ENCODE measurements around the gene NFATC3. TPM values are rescaled to one million over a fixed set of nuclear protein-coding genes. Genes with fewer than 3 reads are reported as not detected.

Gene NFATC3
- total RNA-seq, 1 donor from 2014 or later: 74.5 TPM

DNA sequence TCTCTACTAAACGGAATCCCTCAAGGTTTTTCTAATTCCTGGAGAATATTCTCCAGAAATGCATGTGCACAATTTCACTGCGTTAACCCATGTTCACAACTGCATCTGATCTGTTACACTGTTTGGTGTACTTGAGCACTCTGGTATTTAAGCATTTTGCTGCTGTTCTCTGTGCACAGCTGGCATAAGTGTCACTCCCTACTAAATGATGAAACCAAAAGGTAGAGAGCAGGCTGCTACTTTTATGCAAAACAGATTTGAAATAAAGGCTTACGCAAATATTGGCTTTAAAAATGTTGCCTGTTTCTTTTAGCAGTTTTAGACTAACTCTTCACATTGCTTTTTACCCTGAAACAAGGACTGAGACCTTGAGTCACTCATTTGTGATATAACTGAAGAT lies 109.1 kb downstream of the NFATC3 start:
- Histone ChIP-seq H3K4me1 (no peaks in the 10 kb centered on the region), H3K27ac (no peak overlapping the region), H3K9me3 (no peaks in the 10 kb centered on the region), H3K27me3 (no peaks in the 10 kb centered on the region), H3K4me3 (no peak overlapping the region), H3K36me3 (peaks cover 31% of the 10 kb centered on the region)
- intact Hi-C loops (cut with DNase I): no loop called here
- DNase-seq (no peak), ATAC-seq (no peak)
- TF ChIP-seq, protein P1, sequence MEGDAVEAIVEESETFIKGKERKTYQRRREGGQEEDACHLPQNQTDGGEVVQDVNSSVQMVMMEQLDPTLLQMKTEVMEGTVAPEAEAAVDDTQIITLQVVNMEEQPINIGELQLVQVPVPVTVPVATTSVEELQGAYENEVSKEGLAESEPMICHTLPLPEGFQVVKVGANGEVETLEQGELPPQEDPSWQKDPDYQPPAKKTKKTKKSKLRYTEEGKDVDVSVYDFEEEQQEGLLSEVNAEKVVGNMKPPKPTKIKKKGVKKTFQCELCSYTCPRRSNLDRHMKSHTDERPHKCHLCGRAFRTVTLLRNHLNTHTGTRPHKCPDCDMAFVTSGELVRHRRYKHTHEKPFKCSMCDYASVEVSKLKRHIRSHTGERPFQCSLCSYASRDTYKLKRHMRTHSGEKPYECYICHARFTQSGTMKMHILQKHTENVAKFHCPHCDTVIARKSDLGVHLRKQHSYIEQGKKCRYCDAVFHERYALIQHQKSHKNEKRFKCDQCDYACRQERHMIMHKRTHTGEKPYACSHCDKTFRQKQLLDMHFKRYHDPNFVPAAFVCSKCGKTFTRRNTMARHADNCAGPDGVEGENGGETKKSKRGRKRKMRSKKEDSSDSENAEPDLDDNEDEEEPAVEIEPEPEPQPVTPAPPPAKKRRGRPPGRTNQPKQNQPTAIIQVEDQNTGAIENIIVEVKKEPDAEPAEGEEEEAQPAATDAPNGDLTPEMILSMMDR (IDR thresholded peaks at IDR 0.05): no peak

DNA sequence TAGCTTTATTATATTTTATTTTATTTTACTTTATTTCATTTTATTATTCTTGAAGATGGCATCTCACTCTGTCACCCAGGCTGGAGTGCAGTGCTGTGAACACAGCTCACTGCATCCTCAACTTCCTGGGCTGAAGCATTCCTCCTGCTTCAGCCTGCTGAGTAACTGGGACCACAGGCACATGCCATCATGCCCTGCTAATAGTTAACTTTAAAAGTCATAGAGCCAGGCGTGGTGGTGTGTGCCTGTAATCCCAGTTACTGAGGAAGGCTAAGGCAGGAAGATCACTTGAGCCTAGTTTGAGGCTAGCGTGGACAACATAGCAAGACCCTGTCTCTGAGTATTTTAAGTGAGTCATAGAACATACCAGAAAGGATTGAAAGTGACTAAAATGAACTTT lies 112.1 kb downstream of the NFATC3 start:
- Histone ChIP-seq H3K27me3 (no peaks in the 10 kb centered on the region), H3K4me3 (no peak overlapping the region), H3K9me3 (no peaks in the 10 kb centered on the region), H3K27ac (no peak overlapping the region), H3K36me3 (peaks cover 13% of the 10 kb centered on the region), H3K4me1 (no peaks in the 10 kb centered on the region)
- TF ChIP-seq, protein P1 (IDR thresholded peaks at IDR 0.05): no peak
- DNase-seq (no peak), ATAC-seq (no peak)
- intact Hi-C loops (cut with DNase I): no loop called here

DNA sequence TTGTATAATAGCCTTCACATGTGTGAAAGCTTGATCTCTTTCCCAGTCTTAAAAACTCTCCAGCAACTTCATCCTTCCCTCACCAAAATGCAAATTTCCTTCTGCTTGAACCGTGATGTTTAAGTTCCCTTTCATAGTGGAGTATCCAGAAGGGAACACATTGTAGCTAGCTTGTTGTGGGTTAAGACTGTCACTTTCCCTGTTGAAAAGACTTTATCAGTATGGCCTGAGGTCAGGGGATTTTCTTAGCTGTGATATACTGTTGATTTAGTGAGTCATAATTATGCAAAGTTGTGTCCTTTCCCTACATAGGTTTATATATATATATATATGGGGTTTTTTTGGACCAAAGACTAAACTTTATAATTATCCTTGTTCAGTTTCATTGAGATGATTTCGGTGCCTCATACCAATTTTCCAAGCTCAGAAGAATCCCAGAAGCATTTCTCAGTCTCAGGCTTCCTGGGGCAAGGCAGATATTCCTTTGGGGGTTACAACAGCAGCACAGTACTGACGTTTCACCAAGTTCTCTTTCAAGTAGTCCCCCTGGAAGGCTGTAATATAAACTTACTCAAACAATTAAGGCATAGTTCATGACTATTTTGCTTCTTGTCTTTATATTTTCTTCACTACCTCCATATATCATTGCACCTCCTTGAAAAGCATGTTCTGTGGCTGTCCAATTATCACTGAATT lies 115.1 kb downstream of the NFATC3 start:
- ATAC-seq (no peak), DNase-seq (no peak)
- TF ChIP-seq, protein P1 (IDR thresholded peaks at IDR 0.05): no peak
- Histone ChIP-seq H3K9me3 (no peaks in the 10 kb centered on the region), H3K4me1 (no peaks in the 10 kb centered on the region), H3K4me3 (no peak overlapping the region), H3K27ac (no peak overlapping the region), H3K27me3 (no peaks in the 10 kb centered on the region), H3K36me3 (peaks cover 9% of the 10 kb centered on the region)
- intact Hi-C loops (cut with DNase I): no loop called here

DNA sequence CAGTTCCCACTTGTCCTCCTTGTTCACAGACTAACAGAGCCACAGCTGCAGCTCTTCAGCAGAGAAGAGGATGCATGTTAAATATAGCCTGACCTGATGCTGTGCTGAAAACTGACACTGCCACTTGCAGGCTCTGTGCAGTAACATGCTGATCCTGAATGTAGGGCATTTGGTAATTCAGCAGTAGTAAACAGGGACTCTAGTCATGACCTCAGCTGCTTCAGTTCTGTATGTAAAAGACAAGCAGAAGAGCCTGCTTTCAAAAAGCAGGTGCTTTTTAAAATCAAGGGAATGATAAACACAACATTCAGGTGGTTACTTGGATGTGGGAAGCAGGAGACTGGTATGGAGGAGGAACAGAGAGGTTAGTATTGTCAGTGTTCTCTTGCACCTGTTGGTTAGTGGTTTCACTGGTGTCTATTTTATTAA lies 116.9 kb downstream of the NFATC3 start:
- H3K27me3 ChIP-seq: no peaks in the 10 kb centered on the region

DNA sequence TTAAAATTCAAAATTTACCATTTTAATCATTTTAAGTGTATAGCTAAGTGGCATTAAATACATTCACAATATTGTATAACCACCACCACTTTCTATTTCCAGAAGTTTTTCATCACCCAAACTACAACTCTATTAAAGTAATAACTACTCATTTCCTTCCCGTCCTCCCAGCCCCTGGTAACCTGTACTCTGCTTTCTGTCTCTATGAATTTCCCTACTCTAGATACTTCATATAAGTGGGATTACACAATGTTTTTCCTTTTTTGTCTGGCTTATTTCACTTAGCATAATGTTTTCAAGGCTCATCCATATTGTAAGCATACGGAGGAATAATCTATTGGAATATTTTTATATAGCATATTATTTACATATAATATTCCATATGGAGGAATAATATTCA lies 121.1 kb downstream of the NFATC3 start:
- H3K27me3 ChIP-seq: no peaks in the 10 kb centered on the region
- TF ChIP-seq, protein P1 (IDR thresholded peaks at IDR 0.05): no peak
- no peaks in the 10 kb centered on the region for H3K9me3 ChIP-seq
- no peak overlapping the region for H3K27ac ChIP-seq
- intact Hi-C loops (cut with DNase I): no loop called here
- ATAC-seq: peak; percentile 25
- DNase-seq: no peak
- H3K36me3 ChIP-seq: peaks cover 9% of the 10 kb centered on the region
- no peaks in the 10 kb centered on the region for H3K4me1 ChIP-seq
- H3K4me3 ChIP-seq: no peak overlapping the region

More for the DNA sequence above, 116.9 kb downstream of the NFATC3 start:
- intact Hi-C loops (cut with DNase I): no loop called here
- H3K9me3 ChIP-seq: no peaks in the 10 kb centered on the region
- H3K36me3 ChIP-seq: peaks cover 9% of the 10 kb centered on the region
- TF ChIP-seq, protein P1 (IDR thresholded peaks at IDR 0.05): no peak
- H3K27ac ChIP-seq: no peak overlapping the region
- DNase-seq: no peak
- H3K4me3 ChIP-seq: no peak overlapping the region
- no peaks in the 10 kb centered on the region for H3K4me1 ChIP-seq
- ATAC-seq: no peak
